HG03060 (cell line): ENCODE results near the gene ZNF101.
"Not testable (repeated sequence)": the region's sequence is repeated elsewhere in the genome, so short reads cannot be mapped to it uniquely, and the experiment has no call there.

Experiments
- ATAC-seq: cut with Tn5 transposase; IDR thresholded peaks from one replicate; pipeline ENCODE4 v1.9.1; 2021; ENCODE audit warnings: low read depth, moderate number of reproducible peaks; ENCODE audit not compliant: unreplicated experiment

Gene ZNF101

DNA sequence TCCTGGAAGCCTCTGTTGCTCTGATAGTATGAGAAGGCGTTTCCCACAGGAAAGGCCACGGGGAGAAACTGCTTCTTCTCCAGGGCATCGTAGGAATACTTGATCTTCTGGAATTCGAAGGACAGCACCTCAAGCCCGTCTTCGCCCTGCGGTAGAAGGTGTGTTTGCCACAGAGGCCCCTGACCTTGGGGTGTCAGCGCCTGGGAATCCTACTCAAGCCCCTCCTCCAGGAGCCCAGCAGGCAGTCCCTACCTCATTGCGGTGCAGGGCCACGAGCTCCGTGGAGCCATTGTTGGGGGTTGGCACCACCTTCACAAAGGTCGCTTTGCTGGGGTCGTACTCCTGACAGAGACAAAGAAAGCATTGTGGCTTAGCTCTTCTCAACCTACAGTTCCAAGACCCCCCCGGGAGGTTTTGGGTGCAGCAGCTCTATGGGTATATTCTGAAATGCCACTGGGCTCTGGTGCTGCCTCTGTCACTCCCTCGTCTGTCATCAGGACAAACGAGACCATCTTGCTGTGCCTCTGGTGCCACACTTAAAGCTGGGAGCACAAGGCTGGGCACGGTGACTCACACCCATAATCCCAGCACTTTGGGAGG, 8.9 kb upstream of the ZNF101 start:
- ATAC-seq, result no peak

GRCh38 chr19:19661141-19661674, 7.4 kb upstream of the ZNF101 start:
- ATAC-seq, result no peak

DNA sequence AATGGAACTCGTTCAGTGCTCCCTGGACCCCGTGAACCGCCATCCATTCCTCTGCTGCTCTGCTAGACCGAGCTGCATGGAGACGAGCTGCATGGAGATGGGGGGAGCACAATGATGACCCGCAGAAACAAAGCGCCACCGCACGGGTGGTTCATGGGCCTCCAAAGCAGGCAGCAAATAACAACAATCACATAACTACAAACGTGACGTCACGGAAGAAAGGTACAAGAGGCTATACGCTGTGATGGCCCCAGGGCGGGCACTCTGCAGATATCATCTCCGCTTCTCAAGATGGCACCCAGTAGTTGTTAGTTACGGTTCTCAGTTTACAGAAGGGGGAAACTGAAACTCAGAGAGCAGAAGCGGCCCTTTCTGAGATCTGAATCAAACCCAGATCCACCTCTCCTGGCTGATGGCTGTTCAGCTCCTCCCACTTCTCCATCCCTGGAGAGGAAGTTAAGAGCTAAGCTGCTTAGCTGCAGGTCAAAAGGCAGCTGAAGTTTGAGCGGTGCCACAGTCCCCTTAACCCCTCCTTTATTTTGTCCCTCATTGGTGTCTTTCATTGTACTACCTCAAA, 6.9 kb upstream of the ZNF101 start:
- no peak for ATAC-seq

DNA sequence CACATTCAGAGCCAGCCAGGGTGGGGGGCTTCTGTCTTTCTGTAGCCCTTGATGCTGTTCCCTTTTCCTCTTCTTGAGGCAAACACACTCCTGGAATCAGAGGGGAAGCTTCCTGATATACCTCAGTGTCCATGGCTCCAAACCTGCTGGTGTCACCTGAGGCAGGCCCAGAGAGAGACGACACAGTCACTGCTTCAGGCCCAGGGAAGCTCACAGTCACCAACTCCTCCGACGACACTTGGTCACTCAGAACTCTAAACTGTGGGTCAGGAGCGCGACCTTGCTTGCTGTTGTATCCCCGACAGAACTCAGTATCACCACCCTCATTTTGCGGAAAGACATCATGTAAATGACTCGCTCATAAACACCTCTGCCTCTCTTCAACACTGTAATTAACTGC, 6.3 kb upstream of the ZNF101 start:
- no peak for ATAC-seq

- ATAC-seq, result no peak
Measured at GRCh38 chr19:19662871-19663255, 5.8 kb upstream of the ZNF101 start.

GRCh38 chr19:19663256-19664120, 5.2 kb upstream of the ZNF101 start, which contains the start of gene ATP13A1:
Gene ATP13A1 (minus strand): TSS chr19:19663676. CDS start chr19:19663666, 10 bp downstream.
- ATAC-seq, result peak; percentile 54

GRCh38 chr19:19665420-19665948, 3.2 kb upstream of the ZNF101 start:
- ATAC-seq, result not testable (repeated sequence)

GRCh38 chr19:19670070-19670551, 1.5 kb downstream of the ZNF101 start:
- no peak for ATAC-seq

DNA sequence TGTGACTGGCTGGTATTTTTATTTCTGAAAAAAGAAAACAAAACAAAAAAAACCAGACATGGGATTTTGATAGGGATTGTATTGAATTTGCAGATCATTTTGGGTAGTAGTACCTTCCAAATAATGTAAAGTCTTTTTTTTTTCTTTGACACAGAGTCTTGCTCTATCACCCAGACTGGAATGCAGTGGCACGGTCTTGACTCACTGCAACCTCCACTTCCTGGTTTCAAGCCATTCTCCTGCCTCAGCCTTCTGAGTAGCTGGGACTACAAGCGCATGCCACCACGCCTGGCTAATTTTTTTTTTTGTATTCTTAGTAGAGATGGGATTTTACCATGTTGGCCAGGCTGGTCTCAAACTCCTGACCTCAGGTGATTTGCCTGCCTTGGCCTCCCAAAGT, 4.2 kb downstream of the ZNF101 start:
- no peak for ATAC-seq

GRCh38 chr19:19674315-19674714, 5.7 kb downstream of the ZNF101 start:
- ATAC-seq, result no peak

GRCh38 chr19:19677579-19677978, 8.9 kb downstream of the ZNF101 start:
- ATAC-seq, result no peak

- ATAC-seq, result no peak
Measured at GRCh38 chr19:19679176-19680073, 10.8 kb downstream of the ZNF101 start.

DNA sequence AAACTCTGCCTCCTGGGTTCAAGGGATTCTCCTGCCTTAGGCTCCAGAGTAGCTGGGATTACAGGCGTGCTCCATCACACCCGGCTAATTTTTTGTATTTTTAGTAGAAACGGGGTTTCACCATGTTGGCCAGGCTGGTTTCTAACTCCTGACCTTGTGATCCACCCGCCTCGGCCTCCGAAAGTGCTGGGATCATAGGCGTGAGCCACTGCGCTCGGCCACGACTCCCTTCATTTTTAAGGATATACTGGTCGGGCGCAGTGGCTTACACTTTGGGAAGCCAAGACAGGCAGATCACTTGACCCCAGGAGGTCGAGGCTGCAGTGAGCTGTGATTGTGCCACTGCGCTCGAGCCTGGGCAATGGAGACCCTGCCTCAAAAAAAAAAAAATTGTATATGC, 17.5 kb downstream of the ZNF101 start:
- ATAC-seq, result not testable (repeated sequence)

GRCh38 chr19:19686580-19686979, 17.9 kb downstream of the ZNF101 start:
- ATAC-seq, result no peak

DNA sequence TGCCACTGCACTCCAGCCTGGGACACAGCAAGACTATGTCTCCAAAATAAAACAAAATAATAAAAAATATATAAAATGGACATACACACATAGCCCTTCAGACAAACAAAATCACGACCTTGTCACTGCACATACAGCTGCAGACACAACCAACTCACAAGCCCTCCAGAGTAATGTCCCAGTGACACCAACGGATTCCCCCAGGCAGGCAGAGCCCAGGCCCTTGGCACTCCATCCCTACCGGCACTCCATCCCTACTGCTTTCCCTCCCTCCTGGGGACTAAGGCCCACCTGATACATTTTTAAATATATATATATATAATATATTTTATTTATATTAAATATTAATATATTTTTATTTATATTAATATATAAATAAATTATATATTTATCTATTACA, 18.5 kb downstream of the ZNF101 start:
- no peak for ATAC-seq

DNA sequence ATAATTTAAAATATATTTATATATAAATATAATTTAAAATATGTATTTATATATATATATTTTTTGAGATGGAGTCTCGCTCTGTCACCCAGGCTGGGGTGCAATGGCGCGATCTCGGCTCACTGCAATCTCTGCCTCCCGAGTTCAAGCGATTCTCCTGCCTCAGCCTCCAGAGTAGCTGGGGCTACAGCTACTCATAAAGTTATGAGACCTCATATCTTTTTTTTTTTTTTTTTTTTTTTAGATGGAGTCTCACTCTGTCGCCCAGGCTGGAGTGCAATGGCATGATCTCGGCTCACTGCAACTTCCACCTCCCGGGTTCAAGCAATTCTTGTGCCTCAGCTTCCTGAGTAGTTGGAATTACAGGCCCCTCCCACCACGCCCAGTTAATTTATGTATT, 20.4 kb downstream of the ZNF101 start:
- not testable (repeated sequence) for ATAC-seq

- no peak for ATAC-seq
Measured at GRCh38 chr19:19691683-19692082, 23.0 kb downstream of the ZNF101 start.

- no peak for ATAC-seq
Measured at GRCh38 chr19:19696386-19696785, 27.7 kb downstream of the ZNF101 start.

- ATAC-seq, result no peak
Measured at GRCh38 chr19:19697589-19697988, 28.9 kb downstream of the ZNF101 start.

GRCh38 chr19:19700493-19700892, 31.9 kb downstream of the ZNF101 start:
- not testable (repeated sequence) for ATAC-seq
